HG03521 (cell line): ENCODE data around the gene TCOF1.

Experiments
- ATAC-seq: cut with Tn5 transposase; IDR thresholded peaks from one replicate; pipeline ENCODE4 v1.9.1; 2021; ENCODE audit warnings: mild to moderate bottlenecking, moderate library complexity; ENCODE audit not compliant: unreplicated experiment

Gene TCOF1

DNA sequence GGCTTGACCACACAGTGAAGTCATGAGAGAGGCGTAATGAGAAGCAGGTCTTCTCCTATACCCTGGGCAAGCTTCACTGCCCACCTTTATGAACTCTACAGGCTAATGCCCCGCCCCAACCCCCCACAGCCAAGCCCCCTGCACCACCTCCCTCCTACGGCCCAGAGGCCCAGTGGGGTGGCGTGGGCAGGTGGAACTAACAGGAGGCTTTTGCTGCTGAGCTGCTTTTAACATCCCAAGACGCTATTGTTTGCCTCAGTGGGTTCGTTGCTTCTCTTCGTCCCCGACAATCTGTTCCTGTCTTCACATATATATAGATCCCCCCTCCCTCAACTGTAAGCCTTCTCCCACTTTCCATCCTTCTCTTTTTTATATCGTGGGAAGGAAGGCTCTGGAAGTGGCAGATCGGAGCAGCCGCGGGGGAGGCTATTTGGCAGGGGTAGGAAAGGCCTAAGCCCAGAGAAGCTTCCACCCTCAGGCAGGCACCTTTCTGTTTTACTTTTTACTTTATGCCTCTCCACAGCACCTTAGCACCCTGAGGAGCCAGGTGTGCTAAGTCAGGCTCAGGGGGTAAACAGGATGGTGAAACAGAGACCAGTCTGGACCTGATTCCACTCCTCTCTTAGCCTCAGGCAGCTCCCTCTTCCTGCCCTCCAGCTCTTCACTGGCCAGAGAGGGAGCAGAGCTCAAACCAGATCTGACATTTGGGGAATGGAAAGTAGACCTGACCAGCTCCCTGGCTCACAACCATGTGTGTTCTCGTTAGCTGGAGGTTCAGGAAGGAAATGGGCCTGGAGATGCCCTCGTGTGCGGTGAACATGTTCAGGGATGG, 28.7 kb downstream of the TCOF1 start:
- no peak for ATAC-seq

DNA sequence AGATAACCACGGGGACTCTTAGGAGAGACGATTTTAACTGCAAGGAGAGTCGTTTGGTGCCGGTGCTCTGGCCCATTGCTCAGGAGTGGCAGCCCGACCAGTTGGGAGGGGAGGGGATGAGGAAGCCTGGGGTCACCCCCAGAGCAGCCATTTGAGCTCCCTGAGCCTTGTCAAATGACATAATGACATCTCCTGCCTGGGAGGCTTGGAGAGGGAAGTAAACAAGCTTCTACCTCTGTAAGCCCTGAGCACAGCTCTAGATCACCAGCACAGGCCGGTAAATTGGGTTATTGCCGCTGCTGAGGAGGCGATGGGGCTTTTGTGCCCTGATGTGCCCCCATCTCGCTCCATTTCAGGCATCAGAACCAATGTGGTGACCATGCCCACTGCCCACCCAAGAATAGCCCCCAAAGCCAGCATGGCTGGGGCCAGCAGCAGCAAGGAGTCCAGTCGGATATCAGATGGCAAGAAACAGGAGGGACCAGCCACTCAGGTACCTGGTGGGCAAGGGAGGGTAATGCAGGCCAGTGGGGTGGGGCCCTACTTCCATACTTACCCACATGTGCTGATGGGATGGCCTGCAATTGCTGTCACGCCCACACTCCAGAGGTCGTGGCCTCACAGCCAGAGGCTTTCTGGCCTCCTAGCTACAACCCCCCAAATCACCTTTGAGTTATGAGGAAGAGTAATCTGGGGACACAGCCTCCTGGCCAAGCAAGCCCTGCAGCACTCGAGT, 32.2 kb downstream of the TCOF1 start:
- ATAC-seq: no peak

DNA sequence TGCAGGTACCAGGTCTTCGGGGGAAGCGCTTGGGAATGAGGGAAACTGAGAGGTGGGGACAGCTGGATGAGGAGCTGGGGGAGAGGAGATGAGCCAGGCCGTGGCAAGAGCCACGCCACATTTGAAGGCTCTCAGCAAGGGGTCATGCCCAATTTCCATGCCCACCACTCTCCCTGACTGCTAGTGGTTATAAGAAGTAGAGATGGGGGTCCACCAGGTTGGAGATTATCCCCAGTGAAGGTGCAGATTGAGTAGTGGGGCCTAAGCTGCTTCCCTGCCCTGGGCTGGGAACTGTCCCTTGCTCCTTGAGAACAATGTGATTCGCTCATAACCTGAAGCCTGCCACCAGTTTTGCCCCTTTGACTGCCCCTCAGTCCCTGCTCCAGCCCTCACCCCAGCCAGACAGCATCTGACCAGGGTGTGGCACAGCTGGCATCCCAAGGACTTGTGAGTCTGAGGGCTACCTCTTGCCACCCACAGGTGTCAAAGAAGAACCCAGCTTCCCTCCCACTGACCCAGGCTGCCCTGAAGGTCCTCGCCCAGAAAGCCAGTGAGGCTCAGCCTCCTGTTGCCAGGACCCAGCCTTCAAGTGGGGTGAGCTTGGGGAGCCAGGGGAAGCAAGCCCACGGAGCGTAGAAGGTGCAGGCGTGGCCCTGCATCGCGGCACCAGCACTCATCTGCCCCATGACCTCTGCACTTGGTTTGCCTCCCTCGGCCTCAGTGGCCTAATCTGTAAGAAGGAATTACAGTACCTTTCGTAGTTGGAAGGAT, 33.8 kb downstream of the TCOF1 start:
- no peak for ATAC-seq

DNA sequence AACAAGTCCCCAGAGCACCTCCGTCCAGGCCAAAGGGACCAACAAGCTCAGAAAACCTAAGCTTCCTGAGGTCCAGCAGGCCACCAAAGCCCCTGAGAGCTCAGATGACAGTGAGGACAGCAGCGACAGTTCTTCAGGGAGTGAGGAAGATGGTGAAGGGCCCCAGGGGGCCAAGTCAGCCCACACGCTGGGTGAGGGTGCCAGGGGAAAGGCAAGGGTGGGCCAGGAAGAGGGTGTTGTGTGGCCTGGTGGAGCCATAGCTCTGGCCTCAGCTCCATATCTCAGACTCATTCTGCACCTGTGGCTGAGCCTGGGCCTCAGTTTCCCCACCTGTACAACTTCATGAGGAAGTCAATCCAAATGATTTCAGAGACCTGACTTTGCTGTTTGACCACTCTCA, 34.5 kb downstream of the TCOF1 start:
- no peak for ATAC-seq

- ATAC-seq: no peak
These were observed 35.2 kb downstream of the TCOF1 start for GRCh38 chr5:150392680-150393079.

DNA sequence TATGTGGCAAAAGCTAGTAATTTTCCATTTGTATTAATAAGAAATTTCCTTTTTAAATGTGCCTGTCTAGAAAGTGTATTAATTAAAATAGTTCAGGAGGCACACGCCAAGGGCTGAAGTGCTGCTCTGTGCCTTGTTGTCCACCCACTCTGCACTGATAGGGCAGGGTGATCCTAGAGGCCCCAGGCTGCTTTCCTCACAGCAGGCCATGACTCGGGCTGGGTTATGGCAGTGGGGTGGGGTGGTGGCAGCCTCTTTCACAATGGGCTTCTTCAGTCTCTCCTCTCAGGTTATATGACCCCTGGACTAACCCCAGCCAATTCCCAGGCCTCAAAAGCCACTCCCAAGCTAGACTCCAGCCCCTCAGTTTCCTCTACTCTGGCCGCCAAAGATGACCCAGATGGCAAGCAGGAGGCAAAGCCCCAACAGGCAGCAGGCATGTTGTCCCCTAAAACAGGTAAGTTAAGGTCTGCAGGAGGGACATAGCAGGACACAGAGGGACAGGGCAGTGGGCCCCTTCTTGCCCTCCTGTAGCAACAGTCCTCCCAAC, 35.7 kb downstream of the TCOF1 start:
- no peak for ATAC-seq

DNA sequence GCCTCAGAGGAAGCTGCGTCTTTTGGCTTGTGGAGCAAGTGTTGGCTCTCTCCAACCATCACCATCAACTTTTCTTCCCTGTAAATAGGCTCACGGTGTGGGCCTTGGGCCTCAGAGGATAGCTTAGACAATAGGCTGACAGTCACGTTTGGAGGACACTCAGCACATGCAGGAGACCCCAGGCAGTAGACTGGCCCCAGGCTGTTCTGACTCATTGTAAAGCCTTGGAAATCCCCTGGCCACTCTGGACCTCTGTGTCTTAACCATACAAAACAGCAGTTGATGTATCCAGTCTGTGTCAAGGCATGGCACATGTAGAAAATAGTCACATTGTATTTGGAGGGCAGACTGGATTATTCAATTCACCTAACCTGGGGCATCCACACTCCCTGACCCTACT, 36.6 kb downstream of the TCOF1 start:
- no peak for ATAC-seq

DNA sequence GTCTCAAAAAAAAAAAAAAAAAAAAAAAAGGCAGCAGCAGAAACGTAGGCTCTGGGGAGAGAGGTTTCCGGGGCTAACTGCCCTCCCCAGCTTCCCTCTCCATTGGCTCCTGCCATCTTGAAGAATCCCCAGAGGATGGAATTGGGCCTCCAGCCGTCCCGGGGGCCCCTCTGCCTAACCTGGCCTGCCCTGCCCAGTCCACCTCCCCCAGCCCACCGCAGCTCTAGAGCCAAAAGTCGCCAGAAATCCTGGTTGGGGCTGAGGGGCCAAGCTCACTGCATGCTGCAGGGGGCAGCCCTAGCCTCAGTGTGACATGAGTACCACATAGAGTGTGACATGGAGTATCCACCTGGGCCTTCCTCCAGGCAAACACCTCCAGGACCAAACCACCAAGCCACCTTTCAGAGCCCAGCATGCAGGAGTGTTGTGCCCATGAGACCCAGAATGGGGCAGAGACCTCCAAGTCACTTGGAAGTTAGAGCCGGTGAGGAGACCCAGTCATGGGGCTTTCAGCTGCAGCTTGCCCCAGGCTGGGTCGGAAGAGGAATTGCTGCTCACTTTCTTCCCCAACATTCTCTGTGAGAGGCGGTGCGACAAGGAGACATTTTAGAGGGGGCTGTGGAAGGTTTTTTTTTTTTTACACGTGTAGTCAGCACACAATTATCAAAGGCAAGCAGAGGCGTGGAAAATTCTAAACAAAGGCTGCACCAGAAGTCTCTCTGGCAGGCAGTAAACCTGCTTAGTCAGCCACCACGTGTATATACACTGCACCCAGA, 37.6 kb downstream of the TCOF1 start:
- ATAC-seq: no peak

DNA sequence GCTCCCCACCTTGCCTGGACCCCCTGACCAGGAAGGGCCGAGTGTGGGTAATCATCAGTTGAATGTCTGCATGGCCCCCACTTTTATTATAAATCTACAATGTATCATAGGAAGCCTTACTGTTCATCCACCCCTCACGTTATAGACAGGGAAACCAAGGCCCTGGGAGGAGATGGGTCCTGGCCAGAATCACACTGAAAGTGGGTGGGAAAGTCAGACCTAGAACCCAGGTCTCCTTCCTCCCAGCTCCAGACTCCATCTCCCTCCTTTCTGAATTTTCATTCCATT, 38.1 kb downstream of the TCOF1 start:
- ATAC-seq: no peak

DNA sequence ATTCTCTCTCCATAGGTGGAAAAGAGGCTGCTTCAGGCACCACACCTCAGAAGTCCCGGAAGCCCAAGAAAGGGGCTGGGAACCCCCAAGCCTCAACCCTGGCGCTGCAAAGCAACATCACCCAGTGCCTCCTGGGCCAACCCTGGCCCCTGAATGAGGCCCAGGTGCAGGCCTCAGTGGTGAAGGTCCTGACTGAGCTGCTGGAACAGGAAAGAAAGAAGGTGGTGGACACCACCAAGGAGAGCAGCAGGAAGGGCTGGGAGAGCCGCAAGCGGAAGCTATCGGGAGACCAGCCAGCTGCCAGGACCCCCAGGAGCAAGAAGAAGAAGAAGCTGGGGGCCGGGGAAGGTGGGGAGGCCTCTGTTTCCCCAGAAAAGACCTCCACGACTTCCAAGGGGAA, 38.8 kb downstream of the TCOF1 start:
- ATAC-seq: no peak

- no peak for ATAC-seq
These were observed 39.8 kb downstream of the TCOF1 start for GRCh38 chr5:150397146-150397781.

GRCh38 chr5:150397782-150398721, 40.6 kb downstream of the TCOF1 start:
- ATAC-seq: no peak

DNA sequence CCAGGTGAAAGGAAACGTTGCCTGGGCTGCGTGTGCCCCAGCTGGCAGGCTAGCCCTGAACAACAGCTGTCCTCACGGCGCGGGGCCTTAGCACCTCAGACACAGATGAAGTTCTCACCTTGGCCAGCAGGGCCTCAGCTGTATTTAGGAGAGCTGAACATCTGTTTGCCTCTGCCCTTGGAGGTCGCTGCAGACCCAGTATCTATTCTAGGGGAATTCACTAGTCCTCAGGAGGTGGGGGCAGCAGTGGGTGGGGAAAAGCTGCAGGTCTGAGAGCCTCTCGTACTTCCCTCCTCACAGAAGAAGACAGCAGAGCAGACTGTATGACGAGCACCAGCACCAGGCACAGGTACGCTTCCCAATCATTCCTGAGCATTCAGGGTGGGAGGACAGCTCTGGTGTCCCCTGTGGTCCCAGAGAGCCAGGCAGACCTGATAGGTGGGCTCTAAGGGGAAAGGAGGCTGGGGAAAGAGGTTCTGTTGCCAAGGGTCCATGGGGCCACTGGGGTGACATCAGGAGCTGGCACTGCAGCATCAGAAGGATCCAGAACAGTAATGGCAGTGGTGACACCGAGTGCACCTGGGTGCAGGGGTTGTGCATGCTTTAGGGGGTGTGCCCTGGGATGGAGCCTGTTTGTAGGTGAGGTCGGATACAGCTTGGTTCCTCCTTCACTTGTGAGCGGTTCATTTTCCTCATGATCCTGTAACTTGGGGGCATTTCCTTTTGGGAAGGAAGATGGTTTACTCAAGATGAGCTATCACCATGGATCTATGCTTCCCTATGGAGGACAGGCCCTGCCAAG, 41.4 kb downstream of the TCOF1 start:
- peak; percentile 56 for ATAC-seq

DNA sequence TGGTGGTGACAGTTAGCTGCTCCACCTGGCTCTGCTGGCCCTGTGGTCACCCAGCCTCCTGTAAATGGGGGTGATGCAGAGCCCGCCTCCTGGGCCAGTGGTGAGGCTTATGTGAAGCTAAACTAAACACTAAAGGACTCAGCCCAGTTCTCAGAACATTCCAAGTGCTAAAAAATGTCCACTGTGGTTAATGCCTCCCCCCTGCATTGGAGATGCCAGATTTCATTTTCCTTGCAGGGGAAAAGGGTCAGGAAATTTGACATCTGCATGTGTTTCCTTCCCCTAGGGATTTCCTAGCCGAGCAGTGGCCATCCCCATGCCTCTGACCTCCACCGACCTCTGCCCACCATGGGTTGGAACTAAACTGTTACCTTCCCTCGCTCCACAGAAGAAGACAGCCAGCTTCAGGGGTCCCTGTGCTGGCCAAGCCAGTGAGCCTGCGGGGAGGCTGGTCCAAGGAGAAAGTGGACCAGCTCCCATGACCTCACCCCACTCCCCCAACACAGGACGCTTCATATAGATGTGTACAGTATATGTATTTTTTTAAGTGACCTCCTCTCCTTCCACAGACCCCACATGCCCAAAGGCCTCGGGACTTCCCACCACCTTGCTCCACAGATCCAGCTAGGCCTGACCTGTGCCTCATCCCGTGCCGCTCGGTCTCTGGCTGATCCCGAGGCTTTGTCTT, 42.2 kb downstream of the TCOF1 start:
- ATAC-seq: no peak

GRCh38 chr5:150400316-150401075, 43.0 kb downstream of the TCOF1 start:
- ATAC-seq: no peak

DNA sequence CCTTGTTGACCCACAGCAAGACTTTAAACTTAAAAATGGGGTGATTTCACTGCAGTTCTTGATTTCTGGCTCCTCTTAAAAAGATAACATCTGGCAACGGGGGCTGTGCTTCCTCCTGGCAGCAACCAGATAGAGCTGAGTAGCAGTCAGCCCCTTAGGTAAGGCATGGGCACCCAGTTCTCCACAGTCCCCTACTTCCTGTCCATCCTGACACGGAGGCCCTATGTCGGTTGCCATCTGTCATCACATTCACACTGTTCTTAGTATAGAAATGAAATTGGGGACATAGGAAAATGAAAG, 43.5 kb downstream of the TCOF1 start:
- ATAC-seq: no peak
